IMR-90 (cell line): ENCODE data around the gene MESP2. TPM values are rescaled to one million over a fixed set of nuclear protein-coding genes. Genes with fewer than 3 reads are reported as not detected.

Experiments
- ATAC-seq: fragments of 200-7000 bp; cut with Tn5 transposase; 2 replicates; pipeline ENCODE4 v1.9.1; 2020; ENCODE audit warnings: low read depth, mild to moderate bottlenecking, moderate library complexity
- BruUV-seq: library from RNA; stranded (reverse); fragments of 400-500 nt; replicated peaks from 2 replicates; lab custom pipeline; 2021; lab: Mats Ljungman, UMichigan
- CTCF ChIA-PET: fragments of 300-600 bp; formaldehyde crosslinking; extraction: SDS; loops from one replicate; lab custom pipeline; 2021; ENCODE audit warnings: antibody characterized with exemption; lab: Yijun Ruan, JAX
- POLR2A ChIA-PET: fragments of 300-600 bp; sonication (Branson Sonifier 250); formaldehyde crosslinking; loops from one replicate; lab custom pipeline; 2022; ENCODE audit warnings: antibody characterized with exemption; ENCODE audit not compliant: unreplicated experiment; lab: Charles Lee
- DNase-seq: peaks from one replicate; pipeline ENCODE4 v3.0.0; 2013
- H2AFZ ChIP-seq: replicated peaks from 2 replicates; pipeline ENCODE3; 2013; ENCODE audit warnings: low read length, mild to moderate bottlenecking; ENCODE audit not compliant: poor library complexity
- H2AK5ac ChIP-seq: 2 replicates; pipeline ENCODE4 v1.6.1; 2013; ENCODE audit warnings: low read depth, low read length, inconsistent platforms
- H2AK9ac ChIP-seq: replicated peaks from 2 replicates; pipeline ENCODE3; 2013; ENCODE audit warnings: mild to moderate bottlenecking, low read depth, low read length, moderate library complexity; ENCODE audit not compliant: poor library complexity
- H2BK120ac ChIP-seq: 2 replicates; pipeline ENCODE4 v1.6.1; 2013; ENCODE audit warnings: low read depth, low read length, inconsistent platforms
- H2BK15ac ChIP-seq: 3 replicates; pipeline ENCODE4 v1.6.1; 2013; ENCODE audit warnings: low read depth, low read length, inconsistent platforms
- H2BK20ac ChIP-seq: 2 replicates; pipeline ENCODE4 v1.6.1; 2013; ENCODE audit warnings: low read depth, mild to moderate bottlenecking, inconsistent platforms, low read length, moderate library complexity
- H2BK5ac ChIP-seq: 2 replicates; pipeline ENCODE4 v1.6.1; 2013; ENCODE audit warnings: mild to moderate bottlenecking, low read depth, low read length, inconsistent platforms; ENCODE audit not compliant: poor library complexity, severe bottlenecking
- H3K14ac ChIP-seq: replicated peaks from 2 replicates; pipeline ENCODE4 v1.6.1; 2013; ENCODE audit warnings: low read depth, low read length, inconsistent platforms
- H3K18ac ChIP-seq: 2 replicates; pipeline ENCODE4 v1.6.1; 2013; ENCODE audit warnings: low read depth, low read length, control low read depth
- H3K23ac ChIP-seq: 2 replicates; pipeline ENCODE4 v1.6.1; 2013; ENCODE audit warnings: low read depth, low read length, inconsistent platforms
- H3K27ac ChIP-seq: 2 replicates; pipeline ENCODE4 v1.5.1; 2013; ENCODE audit warnings: mild to moderate bottlenecking, control low read depth, low read length; ENCODE audit not compliant: insufficient read depth
- H3K27me3 ChIP-seq: 2 replicates; pipeline ENCODE4 v1.6.1; 2013; ENCODE audit warnings: low read length; ENCODE audit not compliant: control insufficient read depth, insufficient read depth
- H3K36me3 ChIP-seq: 2 replicates; pipeline ENCODE4 v1.6.1; 2013; ENCODE audit warnings: low read length, mixed read lengths; ENCODE audit not compliant: control insufficient read depth, insufficient read depth
- H3K4ac ChIP-seq: 2 replicates; pipeline ENCODE4 v1.6.1; 2013; ENCODE audit warnings: low read depth, low read length, inconsistent platforms
- H3K4me1 ChIP-seq: 2 replicates; pipeline ENCODE4 v1.6.1; 2013; ENCODE audit warnings: low read length, mixed read lengths; ENCODE audit not compliant: control insufficient read depth, insufficient read depth
- H3K4me2 ChIP-seq: 2 replicates; pipeline ENCODE4 v1.6.1; 2013; ENCODE audit warnings: low read depth, mild to moderate bottlenecking, control low read depth, low read length, moderate library complexity
- H3K4me3 ChIP-seq: 2 replicates; pipeline ENCODE4 v1.5.1; 2013; ENCODE audit warnings: low read depth, mild to moderate bottlenecking, control low read depth, low read length, moderate library complexity; ENCODE audit not compliant: insufficient read depth
- H3K56ac ChIP-seq: 2 replicates; pipeline ENCODE4 v1.6.1; 2013; ENCODE audit warnings: low read length, inconsistent platforms; ENCODE audit not compliant: insufficient read depth; ENCODE audit errors: extremely low read depth
- H3K79me1 ChIP-seq, 2 experiments: 2 replicates each; pipeline ENCODE4 v1.6.1; 2013; ENCODE audit warnings: low read length in 2 of 2, inconsistent platforms in 1 of 2, low read depth in 1 of 2
- H3K9ac ChIP-seq: 2 replicates; pipeline ENCODE4 v1.6.1; 2013; ENCODE audit warnings: low read depth, low read length, control low read depth
- H3K9me1 ChIP-seq: 2 replicates; pipeline ENCODE4 v1.6.1; 2013; ENCODE audit warnings: low read length, inconsistent platforms; ENCODE audit not compliant: insufficient read depth
- H3K9me3 ChIP-seq: 2 replicates; pipeline ENCODE4 v1.6.1; 2013; ENCODE audit warnings: low read length; ENCODE audit not compliant: control insufficient read depth, insufficient read depth
- H4K20me1 ChIP-seq: 2 replicates; pipeline ENCODE4 v1.6.1; 2013; ENCODE audit warnings: low read length, inconsistent platforms; ENCODE audit not compliant: insufficient read depth
- H4K5ac ChIP-seq: 2 replicates; pipeline ENCODE4 v1.6.1; 2013; ENCODE audit warnings: mild to moderate bottlenecking, low read depth, low read length, control low read depth
- H4K8ac ChIP-seq, 2 experiments: 2 replicates each; pipeline ENCODE4 v1.6.1; 2013; ENCODE audit warnings: low read depth in 2 of 2, low read length in 2 of 2, control low read depth in 1 of 2, inconsistent platforms in 1 of 2
- H4K91ac ChIP-seq: 2 replicates; pipeline ENCODE4 v1.6.1; 2013; ENCODE audit warnings: low read depth, low read length, inconsistent platforms; ENCODE audit not compliant: insufficient read depth
- CEBPB ChIP-seq: IDR thresholded peaks from 2 replicates; pipeline ENCODE4 v1.6.1; 2012; ENCODE audit warnings: low read depth, low read length, improper control_type of control experiment
- CHD1 ChIP-seq: IDR thresholded peaks from 2 replicates; pipeline ENCODE4 v1.6.1; 2012; ENCODE audit warnings: low read depth, low read length, improper control_type of control experiment
- FOS ChIP-seq: fragments of 150-350 bp; IDR thresholded peaks from 2 replicates; pipeline ENCODE4 v1.6.1; 2016; ENCODE audit warnings: low read depth, low read length
- MAFK ChIP-seq: IDR thresholded peaks from 2 replicates; pipeline ENCODE4 v1.6.1; 2012; ENCODE audit warnings: low read depth, low read length, improper control_type of control experiment
- MXI1 ChIP-seq: IDR thresholded peaks from 2 replicates; pipeline ENCODE4 v1.6.1; 2012; ENCODE audit warnings: low read depth, mild to moderate bottlenecking, low read length, moderate library complexity, borderline replicate concordance
- NFE2L2 ChIP-seq: fragments of 150-350 bp; IDR thresholded peaks from 2 replicates; pipeline ENCODE4 v1.6.1; 2016; ENCODE audit warnings: low read depth, mild to moderate bottlenecking, low read length
- POLR2A ChIP-seq: IDR thresholded peaks from 2 replicates; pipeline ENCODE4 v1.6.1; 2012; ENCODE audit warnings: mild to moderate bottlenecking, low read depth, low read length
- RCOR1 ChIP-seq: IDR thresholded peaks from 2 replicates; pipeline ENCODE4 v1.6.1; 2012; ENCODE audit warnings: mild to moderate bottlenecking, low read length, improper control_type of control experiment; ENCODE audit not compliant: insufficient replicate concordance
- RFX5 ChIP-seq: IDR thresholded peaks from 2 replicates; pipeline ENCODE4 v1.8.0; 2012; ENCODE audit warnings: low read depth, mild to moderate bottlenecking, low read length, moderate library complexity
- SMC3 ChIP-seq: fragments of 150-350 bp; IDR thresholded peaks from 2 replicates; pipeline ENCODE4 v1.6.1; 2016; ENCODE audit warnings: low read depth, mild to moderate bottlenecking, antibody characterized with exemption, low read length, moderate library complexity
- WGBS, 2 experiments: methylation state at CpG; one replicate each; pipeline versions ENCODE4 v1.1.5 to v1.1.7; 2013; ENCODE audit warnings: missing lambda C conversion rate in 2 of 2; ENCODE audit not compliant: insufficient read length in 1 of 2; ENCODE audit errors: extremely low coverage in 2 of 2; 5-methylcytosine and 5-hydroxymethylcytosine counted together
- dilution Hi-C: fragments of 300-500 bp; cut with HindIII; formaldehyde crosslinking; loops from one replicate; pipeline ENCODE4 v1.14.3; 2018; ENCODE audit warnings: low sequenced_read_pairs; ENCODE audit not compliant: unreplicated experiment
- in situ Hi-C: fragments of 300-500 bp; cut with MboI; formaldehyde crosslinking; loops from 3 replicates; pipeline ENCODE4 v1.14.3; 2019; ENCODE audit warnings: low sequenced_read_pairs, inconsistent platforms, mixed read lengths
- intact Hi-C: fragments of 100-400 bp; cut with micrococcal nuclease; formaldehyde crosslinking; loops from 2 replicates; pipeline ENCODE4 v1.10.0; 2022
- polyA plus RNA-seq, 3 experiments: library from polyadenylated mRNA; depleted of rRNA; stranded (reverse); fragments of >200 nt; gene quantifications; 2 replicates each; pipeline ENCODE4 v1.2.3, GENCODE V29; 2012; ENCODE audit warnings: low replicate concordance in 1 of 3
- total RNA-seq: library from RNA; depleted of rRNA; stranded (reverse); fragments of >200 nt; gene quantifications from 2 replicates; pipeline ENCODE4 v1.2.3, GENCODE V29; 2012
- TF ChIP-seq, protein P1 (sequence below): conservative IDR thresholded peaks from 2 replicates; pipeline ENCODE4 v1.5.1; 2012; ENCODE audit warnings: mild to moderate bottlenecking, low read depth, low read length, improper control_type of control experiment
- TF ChIP-seq, protein P2 (sequence below): fragments of 150-350 bp; IDR thresholded peaks from 2 replicates; pipeline ENCODE4 v1.6.1; 2016; ENCODE audit warnings: low read depth, mild to moderate bottlenecking, low read length, moderate library complexity, borderline replicate concordance

The MESP2 gene
- total and polyA plus RNA-seq, 2 of the 4 experiments (the other 2 are of a cell fraction): 0.18 to 0.32 TPM

GRCh38 chr15:89751748-89752147 is 24.4 kb upstream of the MESP2 start (continued):
- TF ChIP-seq CEBPB (no peak), MXI1 (no peak), CHD1 (no peak)
- TF ChIP-seq, protein P1, sequence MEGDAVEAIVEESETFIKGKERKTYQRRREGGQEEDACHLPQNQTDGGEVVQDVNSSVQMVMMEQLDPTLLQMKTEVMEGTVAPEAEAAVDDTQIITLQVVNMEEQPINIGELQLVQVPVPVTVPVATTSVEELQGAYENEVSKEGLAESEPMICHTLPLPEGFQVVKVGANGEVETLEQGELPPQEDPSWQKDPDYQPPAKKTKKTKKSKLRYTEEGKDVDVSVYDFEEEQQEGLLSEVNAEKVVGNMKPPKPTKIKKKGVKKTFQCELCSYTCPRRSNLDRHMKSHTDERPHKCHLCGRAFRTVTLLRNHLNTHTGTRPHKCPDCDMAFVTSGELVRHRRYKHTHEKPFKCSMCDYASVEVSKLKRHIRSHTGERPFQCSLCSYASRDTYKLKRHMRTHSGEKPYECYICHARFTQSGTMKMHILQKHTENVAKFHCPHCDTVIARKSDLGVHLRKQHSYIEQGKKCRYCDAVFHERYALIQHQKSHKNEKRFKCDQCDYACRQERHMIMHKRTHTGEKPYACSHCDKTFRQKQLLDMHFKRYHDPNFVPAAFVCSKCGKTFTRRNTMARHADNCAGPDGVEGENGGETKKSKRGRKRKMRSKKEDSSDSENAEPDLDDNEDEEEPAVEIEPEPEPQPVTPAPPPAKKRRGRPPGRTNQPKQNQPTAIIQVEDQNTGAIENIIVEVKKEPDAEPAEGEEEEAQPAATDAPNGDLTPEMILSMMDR: no peak

- peaks cover 11% of the 10 kb centered on the region for H3K27me3 ChIP-seq
- dilution Hi-C loops (loop anchor here (25.0 kb wide), 1 partner anchor 108 kb away; no protein-coding TSS in a partner anchor), in situ Hi-C loops (loop anchor here (10.0 kb wide), 1 partner anchor 321 kb away; no protein-coding TSS in a partner anchor), intact Hi-C loops (no loop called here)
- H3K4me1 ChIP-seq: peaks cover 2% of the 10 kb centered on the region; the same call in 1 of the 2 replicates
- H3K79me1 ChIP-seq: no peaks in the 10 kb centered on the region
- no peak overlapping the region for H3K9ac ChIP-seq
- H3K36me3 ChIP-seq: no peaks in the 10 kb centered on the region
- ATAC-seq (no peak), DNase-seq (no peak)
- no peaks in the 10 kb centered on the region for H4K20me1 ChIP-seq
- 80% methylated on average over 1 of the region's 7 CpGs; no CpG with 5 or more reads in 1 of the 2 experiments for WGBS, 2 experiments
- no peak overlapping the region for H3K18ac ChIP-seq
- no peak overlapping the region for H3K27ac ChIP-seq
- no peak overlapping the region for H3K4me3 ChIP-seq
- H4K91ac ChIP-seq: no peak overlapping the region
- H2AK9ac ChIP-seq: no peak overlapping the region
- no peak overlapping the region for H3K4me2 ChIP-seq
- no TSS peak for BruUV-seq
- H4K5ac ChIP-seq: no peak overlapping the region
- H3K9me1 ChIP-seq: no peaks in the 10 kb centered on the region; the same call in 1 of the 2 replicates
- H2BK5ac ChIP-seq: no peak overlapping the region
- POLR2A ChIA-PET: no interaction called here
- H3K4ac ChIP-seq: no peak overlapping the region
- H2AK5ac ChIP-seq: no peak overlapping the region
- no peak overlapping the region for H3K56ac ChIP-seq
- no peak overlapping the region for H3K23ac ChIP-seq
- H3K14ac ChIP-seq: no peak overlapping the region
- no peak overlapping the region for H2AFZ ChIP-seq
- H2BK20ac ChIP-seq: no peak overlapping the region
- H2BK120ac ChIP-seq: no peak overlapping the region
- CTCF ChIA-PET: interaction anchor here (4.0 kb wide), 1 partner anchor 121 kb away, joined by 24 read pairs; no protein-coding TSS in a partner anchor
- H2BK15ac ChIP-seq: no peak overlapping the region
- H3K9me3 ChIP-seq: no peaks in the 10 kb centered on the region
- no peak overlapping the region for H4K8ac ChIP-seq
- TF ChIP-seq RFX5 (no peak), FOS (no peak), CHD1 (no peak), NFE2L2 (no peak), POLR2A (no peak), CEBPB (no peak), RCOR1 (no peak), MAFK (no peak), SMC3 (no peak)
- TF ChIP-seq, protein P2, sequence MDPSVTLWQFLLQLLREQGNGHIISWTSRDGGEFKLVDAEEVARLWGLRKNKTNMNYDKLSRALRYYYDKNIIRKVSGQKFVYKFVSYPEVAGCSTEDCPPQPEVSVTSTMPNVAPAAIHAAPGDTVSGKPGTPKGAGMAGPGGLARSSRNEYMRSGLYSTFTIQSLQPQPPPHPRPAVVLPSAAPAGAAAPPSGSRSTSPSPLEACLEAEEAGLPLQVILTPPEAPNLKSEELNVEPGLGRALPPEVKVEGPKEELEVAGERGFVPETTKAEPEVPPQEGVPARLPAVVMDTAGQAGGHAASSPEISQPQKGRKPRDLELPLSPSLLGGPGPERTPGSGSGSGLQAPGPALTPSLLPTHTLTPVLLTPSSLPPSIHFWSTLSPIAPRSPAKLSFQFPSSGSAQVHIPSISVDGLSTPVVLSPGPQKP: no peak
- TF ChIP-seq, protein P1: no peak
Observed at GRCh38 chr15:89753855-89754254, 22.3 kb upstream of the MESP2 start.
